HepG2 (cell line): ENCODE results near the gene PPP2R5C. TPM values are rescaled to one million over a fixed set of nuclear protein-coding genes. Genes with fewer than 3 reads are reported as not detected.

Source experiments
- ATAC-seq: fragments of 200-7000 bp; cut with Tn5 transposase; 3 replicates; pipeline ENCODE4 v1.9.1; 2020; ENCODE audit warnings: mild to moderate bottlenecking, moderate library complexity
- BruUV-seq: library from RNA; stranded (reverse); fragments of 400-500 nt; replicated peaks from 2 replicates; lab custom pipeline; 2021; lab: Mats Ljungman, UMichigan
- CTCF ChIA-PET: fragments of 300-600 bp; formaldehyde crosslinking; extraction: SDS; loops from one replicate; lab custom pipeline; 2021; ENCODE audit warnings: low total read pairs, inconsistent platforms, low intra/inter-chr PET ratio; lab: Yijun Ruan, JAX
- POLR2A ChIA-PET: fragments of 350-600 bp; sonication (Branson Sonifier 250); formaldehyde crosslinking; loops from one replicate; lab custom pipeline; 2020; ENCODE audit warnings: antibody characterized with exemption, inconsistent platforms; lab: Yijun Ruan, JAX
- DNase-seq: peaks from one replicate; pipeline ENCODE4 v3.0.0-alpha.2; 2015; ENCODE audit warnings: low spot score
- FAIRE-seq: peaks from 3 replicates; lab custom pipeline; 2011; peaks lifted over from hg19 to GRCh38; lab: Jason Lieb, UNC
- H2AFZ ChIP-seq: one replicate; pipeline ENCODE4 v1.6.1; 2011; ENCODE audit warnings: low read length, inconsistent platforms
- H3K27ac ChIP-seq: fragments of 300-600 bp; 3 replicates; pipeline ENCODE4 v1.8.0; 2011; ENCODE audit warnings: mixed run types, mild to moderate bottlenecking, mixed read lengths, low read length, inconsistent platforms; ENCODE audit not compliant: insufficient read depth; ENCODE audit errors: extremely low read length
- H3K27me3 ChIP-seq, 2 experiments: fragments of 200-600 bp in 1 of 2; 2 replicates in 1 of 2; 3 replicates in 1 of 2; pipeline versions ENCODE4 v1.6.0 to v1.8.0; 2011; ENCODE audit warnings: low read length in 2 of 2, mild to moderate bottlenecking in 2 of 2, moderate library complexity in 2 of 2, inconsistent platforms in 1 of 2; ENCODE audit not compliant: insufficient read depth in 2 of 2, control insufficient read depth in 1 of 2
- H3K36me3 ChIP-seq, 2 experiments: fragments of 200-600 bp in 1 of 2; replicated peaks in 1 of 2; 2 replicates in 1 of 2; 3 replicates in 1 of 2; pipeline versions ENCODE4 v1.5.1 to v1.8.0; 2011; ENCODE audit warnings: low read length in 2 of 2, inconsistent platforms in 1 of 2; ENCODE audit not compliant: insufficient read depth in 2 of 2, control insufficient read depth in 1 of 2
- H3K4me1 ChIP-seq: 2 replicates; pipeline ENCODE4 v1.5.1; 2012; ENCODE audit warnings: low read length, inconsistent platforms; ENCODE audit not compliant: insufficient read depth
- H3K4me2 ChIP-seq: 2 replicates; pipeline ENCODE4 v1.6.0; 2011; ENCODE audit warnings: low read depth, low read length, inconsistent platforms
- H3K4me3 ChIP-seq, 3 experiments: fragments of 200-600 bp in 1 of 3; sonication (generic), shearing (Covaris generic) in 1 of 3; replicated peaks in 1 of 3; 2 replicates each; pipeline ENCODE4 v1.5.1; 2011 to 2016; ENCODE audit warnings: low read length in 3 of 3, inconsistent platforms in 2 of 3, low read depth in 2 of 3, mild to moderate bottlenecking in 2 of 3, control low read depth in 1 of 3, mixed read lengths in 1 of 3; ENCODE audit not compliant: insufficient read depth in 1 of 3
- H3K79me2 ChIP-seq: one replicate; pipeline ENCODE4 v1.6.1; 2011; ENCODE audit warnings: low read length, inconsistent platforms; ENCODE audit not compliant: insufficient read depth
- H3K9ac ChIP-seq: 2 replicates; pipeline ENCODE4 v1.6.0; 2011; ENCODE audit warnings: mild to moderate bottlenecking, low read depth, low read length, inconsistent platforms; ENCODE audit not compliant: insufficient read depth
- H3K9me3 ChIP-seq: 2 replicates; pipeline ENCODE4 v1.5.1; 2012; ENCODE audit warnings: mild to moderate bottlenecking, low read length
- H4K20me1 ChIP-seq: 2 replicates; pipeline ENCODE4 v1.6.0; 2011; ENCODE audit warnings: inconsistent platforms, mild to moderate bottlenecking, low read length, moderate library complexity; ENCODE audit not compliant: insufficient read depth
- CEBPB ChIP-seq: IDR thresholded peaks from 2 replicates; pipeline ENCODE4 v1.6.1; 2011; ENCODE audit warnings: low read depth, low read length, improper control_type of control experiment, borderline replicate concordance
- CEBPG ChIP-seq: IDR thresholded peaks from 2 replicates; pipeline ENCODE4 v1.6.1; 2016
- CHD4 ChIP-seq: fragments of 200-600 bp; sonication (generic); IDR thresholded peaks from 2 replicates; pipeline ENCODE4 v1.7.0; 2017; ENCODE audit warnings: mild to moderate bottlenecking, low read length, borderline replicate concordance
- FOXP1 ChIP-seq, 2 experiments: fragments of 450-650 bp in 1 of 2; IDR thresholded peaks; 2 replicates each; pipeline ENCODE4 v1.6.1; 2017 to 2018; ENCODE audit warnings: antibody characterized with exemption in 1 of 2
- MAFK ChIP-seq, 2 experiments: IDR thresholded peaks in 1 of 2; conservative IDR thresholded peaks in 1 of 2; 2 replicates each; pipeline ENCODE4 v1.6.1; 2011; ENCODE audit warnings: improper control_type of control experiment in 2 of 2, low read length in 2 of 2
- MXI1 ChIP-seq: IDR thresholded peaks from 3 replicates; pipeline ENCODE4 v1.6.1; 2012; ENCODE audit warnings: low read depth, low read length, inconsistent platforms, borderline replicate concordance
- NBN ChIP-seq: fragments of 450-650 bp; conservative IDR thresholded peaks from 2 replicates; pipeline ENCODE4 v1.6.1; 2017
- NCOR1 ChIP-seq: fragments of 200-600 bp; sonication (generic); IDR thresholded peaks from 2 replicates; pipeline ENCODE4 v1.7.0; 2017; ENCODE audit warnings: antibody characterized with exemption, low read length, borderline replicate concordance
- NFE2L2 ChIP-seq: fragments of 150-350 bp; IDR thresholded peaks from 2 replicates; pipeline ENCODE4 v1.6.1; 2014; ENCODE audit warnings: low read length
- PBX3 ChIP-seq: sonication (generic); formaldehyde crosslinking; IDR thresholded peaks from 2 replicates; pipeline ENCODE4 v1.8.1; 2023; ENCODE audit warnings: missing genetic modification reagents, inconsistent platforms, borderline replicate concordance
- ZBED4 ChIP-seq: sonication (generic); formaldehyde crosslinking; IDR thresholded peaks from 2 replicates; pipeline ENCODE4 v1.4.0; 2020; ENCODE audit warnings: missing genetic modification reagents, borderline replicate concordance
- ZFP36L1 ChIP-seq: sonication (generic); formaldehyde crosslinking; IDR thresholded peaks from 2 replicates; pipeline ENCODE4 v1.8.0; 2022; ENCODE audit warnings: mild to moderate bottlenecking, missing genetic modification reagents, moderate library complexity
- ZNF207 ChIP-seq: fragments of 450-650 bp; IDR thresholded peaks from 2 replicates; pipeline ENCODE4 v1.6.1; 2016; ENCODE audit warnings: antibody characterized with exemption, borderline replicate concordance
- ZNF235 ChIP-seq: sonication (generic); formaldehyde crosslinking; IDR thresholded peaks from 2 replicates; pipeline ENCODE4 v1.8.1; 2023; ENCODE audit warnings: mild to moderate bottlenecking, missing genetic modification reagents, borderline replicate concordance
- ZNF251 ChIP-seq: sonication (generic); formaldehyde crosslinking; IDR thresholded peaks from 2 replicates; pipeline ENCODE4 v1.9.0; 2021; ENCODE audit warnings: mild to moderate bottlenecking, missing genetic modification reagents
- ZNF781 ChIP-seq: sonication (generic); formaldehyde crosslinking; IDR thresholded peaks from 2 replicates; pipeline ENCODE4 v1.5.1; 2020; ENCODE audit warnings: borderline replicate concordance, mild to moderate bottlenecking, missing genetic modification reagents; ENCODE audit errors: not compliant biosample characterization
- WGBS: methylation state at CpG from one replicate; pipeline ENCODE4 v1.1.6; 2017; ENCODE audit warnings: low lambda C conversion rate; 5-methylcytosine and 5-hydroxymethylcytosine counted together
- in situ Hi-C: cut with HindIII; loops from 2 replicates; pipeline ENCODE4 v1.10.0; 2017; ENCODE audit warnings: low pct_unique_long_range_greater_than_20kb; ENCODE audit not compliant: extremely low pct_ligation_motif_present
- intact Hi-C: fragments of 100-400 bp; cut with micrococcal nuclease; formaldehyde crosslinking; loops from one replicate; pipeline ENCODE4 v1.10.0; 2022; ENCODE audit not compliant: unreplicated experiment
- polyA plus RNA-seq, 8 experiments: library from polyadenylated mRNA; depleted of rRNA in 3 of 8; stranded (reverse) in 7 of 8; unstranded in 1 of 8; fragments of >200 nt; fragmentation: Illumina TruSeq in 4 of 8; extraction: Trizol in 4 of 8; gene quantifications; 2 replicates each; pipeline versions ENCODE4 v1.2.1 to v1.2.3, GENCODE V29; 2011 to 2016; ENCODE audit warnings: low read depth in 4 of 8, missing spikeins in 1 of 8, mixed read lengths in 1 of 8; ENCODE audit not compliant: insufficient read depth in 1 of 8
- total RNA-seq, 5 experiments: library from RNA; depleted of rRNA; stranded (reverse); fragments of >200 nt; fragmentation: Illumina TruSeq; extraction: Trizol; gene quantifications; 2 replicates each; pipeline ENCODE4 v1.2.3, GENCODE V29; 2016; ENCODE audit warnings: low read depth in 1 of 5

Gene PPP2R5C
- total and polyA plus RNA-seq, 2 of the 13 experiments (the other 11 are each of a cell fraction or from before 2014, with no cell fraction given), result 74.3 to 78.5 TPM

GRCh38 chr14:101808894-101809670 lies 47.6 kb downstream of the PPP2R5C start:
- no TSS peak for BruUV-seq
- FAIRE-seq (no peak), ATAC-seq (no peak), DNase-seq (no peak)
- in situ Hi-C loops, result no loop called here
- no peaks in the 10 kb centered on the region for H4K20me1 ChIP-seq
- peaks cover 0 to 16% of the 10 kb centered on the region in 2 experiments; a peak in 1 of 5 replicates for H3K36me3 ChIP-seq
- no peaks in the 10 kb centered on the region for H3K9me3 ChIP-seq
- ChIA-PET POLR2A (interaction anchor here (0.6 to 1.5 kb wide), 10 partner anchors 10 to 512 kb away, joined by 3 to 15 read pairs (median 5); no protein-coding TSS in a partner anchor), CTCF (interaction anchor here (1.3 kb wide), 1 partner anchor 102 kb away, joined by 3 read pairs; no protein-coding TSS in a partner anchor)
- H3K4me2 ChIP-seq, result peak overlapping the region; percentile 85
- no peaks in the 10 kb centered on the region for H3K27me3 ChIP-seq
- peak overlapping the region; percentile 99 for H3K27ac ChIP-seq
- intact Hi-C loops, result loop anchor here (2.0 to 5.0 kb wide), 2 partner anchors 37 to 140 kb away; no protein-coding TSS in a partner anchor
- H3K79me2 ChIP-seq, result peaks cover 40% of the 10 kb centered on the region
- peak overlapping the region; percentile 73 to 84 (median 77) for H3K4me3 ChIP-seq
- H3K9ac ChIP-seq, result peak overlapping the region; percentile 92
- H2AFZ ChIP-seq, result no peak overlapping the region
- peaks cover 44% of the 10 kb centered on the region for H3K4me1 ChIP-seq
- WGBS, result 53% methylated on average over 6 of the region's 6 CpGs
- TF ChIP-seq PBX3 (CRISPR knock-in tag), result no peak
- TF ChIP-seq CEBPB, result peak; percentile 66; the same call in 1 of the 2 replicates
- 0 out of 3 replicates have a peak, but pooled peaks have one; percentile 7 for TF ChIP-seq MXI1
- no peak for TF ChIP-seq ZNF235 (CRISPR knock-in tag)
- no peak for TF ChIP-seq ZBED4
- peak; percentile 55; the same call in 1 of the 2 replicates for TF ChIP-seq CEBPG (CRISPR knock-in tag)
- TF ChIP-seq CHD4, result peak; percentile 10; the same call in 1 of the 2 replicates
- TF ChIP-seq NCOR1, result 0 out of 2 replicates have a peak, but pooled peaks have one; percentile 43
- no peak for TF ChIP-seq NBN
- no peak for TF ChIP-seq FOXP1 (IDR thresholded peaks at IDR 0.05)
- 0 out of 2 replicates have a peak, but pooled peaks have one; percentile 6 for TF ChIP-seq FOXP1 (CRISPR knock-in tag; IDR thresholded peaks at IDR 0.05)
- TF ChIP-seq ZNF251, result no peak
- TF ChIP-seq NFE2L2, result no peak
- TF ChIP-seq ZFP36L1 (CRISPR knock-in tag), result no peak
- TF ChIP-seq MAFK (conservative IDR thresholded peaks at IDR 0.05 in 1 of 2, IDR thresholded peaks at IDR 0.05 in 1 of 2; ENCODE audit: low read length in 2 of 2), result peak in 1 of 2 experiments; percentile 65; a peak in 2 of 4 replicates
- no peak for TF ChIP-seq ZNF781 (CRISPR knock-in tag)
- no peak for TF ChIP-seq ZNF207
